A673 (cell line): Measurements from ENCODE around the gene GTF2F1. TPM values are rescaled to one million over a fixed set of nuclear protein-coding genes. Genes with fewer than 3 reads are reported as not detected.

Experiments used
- BruUV-seq: library from RNA; stranded (reverse); fragments of 400-500 nt; replicated peaks from 2 replicates; lab custom pipeline; 2021; lab: Mats Ljungman, UMichigan
- CTCF ChIA-PET: fragments of 300-600 bp; sonication (Branson Sonifier 250); formaldehyde crosslinking; loops from one replicate; lab custom pipeline; 2022; ENCODE audit warnings: antibody characterized with exemption; lab: Charles Lee
- POLR2A ChIA-PET: fragments of 300-600 bp; sonication (Branson Sonifier 250); formaldehyde crosslinking; loops from one replicate; lab custom pipeline; 2022; ENCODE audit warnings: antibody characterized with exemption; ENCODE audit not compliant: low non-redundant PET; lab: Charles Lee
- DNase-seq: peaks from one replicate; pipeline ENCODE4 v3.0.0-alpha.2; 2015; ENCODE audit warnings: low spot score
- H3K27ac ChIP-seq: fragments of 200-600 bp; sonication (generic); 2 replicates; pipeline ENCODE4 v1.5.1; 2016; ENCODE audit warnings: mixed run types, low read depth, mild to moderate bottlenecking, mixed read lengths, antibody characterized with exemption, low read length; ENCODE audit not compliant: poor library complexity, severe bottlenecking
- H3K27me3 ChIP-seq: fragments of 200-600 bp; sonication (generic); replicated peaks from 2 replicates; pipeline ENCODE4 v1.6.1; 2017; ENCODE audit warnings: mixed run types, low read depth, mild to moderate bottlenecking, mixed read lengths, antibody characterized with exemption, low read length; ENCODE audit not compliant: insufficient read depth, poor library complexity
- H3K36me3 ChIP-seq: fragments of 200-600 bp; sonication (generic); 2 replicates; pipeline ENCODE4 v1.6.1; 2016; ENCODE audit warnings: mixed run types, mild to moderate bottlenecking, mixed read lengths, antibody characterized with exemption, low read length; ENCODE audit not compliant: insufficient read depth, poor library complexity, severe bottlenecking
- H3K4me1 ChIP-seq: fragments of 200-600 bp; sonication (generic); 2 replicates; pipeline ENCODE4 v1.6.1; 2017; ENCODE audit warnings: mixed run types, mild to moderate bottlenecking, mixed read lengths, antibody characterized with exemption, low read length; ENCODE audit not compliant: insufficient read depth, poor library complexity, severe bottlenecking
- H3K4me3 ChIP-seq: fragments of 200-600 bp; sonication (generic); 2 replicates; pipeline ENCODE4 v1.5.1; 2016; ENCODE audit warnings: low read depth, mixed run types, mild to moderate bottlenecking, mixed read lengths, low read length; ENCODE audit not compliant: poor library complexity, severe bottlenecking
- H3K9me3 ChIP-seq: fragments of 200-600 bp; sonication (generic); 2 replicates; pipeline ENCODE4 v1.6.1; 2016; ENCODE audit warnings: mixed run types, low read depth, mild to moderate bottlenecking, mixed read lengths, antibody characterized with exemption, low read length; ENCODE audit not compliant: poor library complexity, severe bottlenecking
- EZH2 ChIP-seq: fragments of 200-600 bp; sonication (generic); IDR thresholded peaks from 2 replicates; pipeline ENCODE4 v1.6.1; 2017; ENCODE audit warnings: borderline replicate concordance, low read depth, mild to moderate bottlenecking, mixed read lengths, antibody characterized with exemption, low read length; ENCODE audit not compliant: poor library complexity, severe bottlenecking
- intact Hi-C: fragments of 100-400 bp; cut with micrococcal nuclease; formaldehyde crosslinking; loops from one replicate; pipeline ENCODE4 v1.10.0; 2022; ENCODE audit not compliant: unreplicated experiment
- total RNA-seq: library from RNA; stranded (reverse); gene quantifications from 2 replicates; pipeline ENCODE4 v1.2.3, GENCODE V29; 2021
- TF ChIP-seq, protein P1 (sequence below): fragments of 300-800, 200-600 bp; sonication (generic); conservative IDR thresholded peaks from 2 replicates; pipeline ENCODE4 v1.5.1; 2017; ENCODE audit warnings: low read depth, mild to moderate bottlenecking, antibody characterized with exemption, low read length, moderate library complexity, mixed read lengths

Gene GTF2F1
- total RNA-seq, 1 experiment from 2014 or later: 106 TPM

DNA sequence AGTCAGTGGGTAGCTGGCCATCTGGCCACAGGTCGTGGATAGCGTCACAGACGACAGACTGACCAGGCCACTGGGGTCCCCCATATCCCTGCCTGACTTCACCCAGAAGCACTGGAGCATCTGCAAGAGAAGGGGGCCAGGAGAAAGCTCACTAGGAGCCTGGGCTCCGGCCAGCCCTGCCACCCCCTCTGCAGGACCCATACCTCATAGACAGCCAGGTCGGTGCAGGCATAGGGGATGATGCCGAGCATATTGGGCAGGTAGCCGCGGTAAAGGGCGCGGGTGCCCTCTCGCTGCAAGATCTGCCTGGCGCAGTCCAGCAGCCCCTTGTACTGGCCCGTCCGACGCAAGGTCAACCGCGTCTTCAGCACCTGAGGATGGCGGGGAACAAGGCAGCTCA, 34.2 kb upstream of the GTF2F1 start:
- CTCF ChIA-PET: no interaction called here
- Histone ChIP-seq H3K27ac (no peak overlapping the region), H3K4me1 (peaks cover 13% of the 10 kb centered on the region), H3K9me3 (no peaks in the 10 kb centered on the region), H3K4me3 (no peak overlapping the region), H3K36me3 (peaks cover 8% of the 10 kb centered on the region), H3K27me3 (no peaks in the 10 kb centered on the region)
- POLR2A ChIA-PET: no interaction called here
- intact Hi-C loops: no loop called here
- DNase-seq: no peak
- TF ChIP-seq, protein P1, sequence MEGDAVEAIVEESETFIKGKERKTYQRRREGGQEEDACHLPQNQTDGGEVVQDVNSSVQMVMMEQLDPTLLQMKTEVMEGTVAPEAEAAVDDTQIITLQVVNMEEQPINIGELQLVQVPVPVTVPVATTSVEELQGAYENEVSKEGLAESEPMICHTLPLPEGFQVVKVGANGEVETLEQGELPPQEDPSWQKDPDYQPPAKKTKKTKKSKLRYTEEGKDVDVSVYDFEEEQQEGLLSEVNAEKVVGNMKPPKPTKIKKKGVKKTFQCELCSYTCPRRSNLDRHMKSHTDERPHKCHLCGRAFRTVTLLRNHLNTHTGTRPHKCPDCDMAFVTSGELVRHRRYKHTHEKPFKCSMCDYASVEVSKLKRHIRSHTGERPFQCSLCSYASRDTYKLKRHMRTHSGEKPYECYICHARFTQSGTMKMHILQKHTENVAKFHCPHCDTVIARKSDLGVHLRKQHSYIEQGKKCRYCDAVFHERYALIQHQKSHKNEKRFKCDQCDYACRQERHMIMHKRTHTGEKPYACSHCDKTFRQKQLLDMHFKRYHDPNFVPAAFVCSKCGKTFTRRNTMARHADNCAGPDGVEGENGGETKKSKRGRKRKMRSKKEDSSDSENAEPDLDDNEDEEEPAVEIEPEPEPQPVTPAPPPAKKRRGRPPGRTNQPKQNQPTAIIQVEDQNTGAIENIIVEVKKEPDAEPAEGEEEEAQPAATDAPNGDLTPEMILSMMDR: no peak
- no peak for TF ChIP-seq EZH2
- BruUV-seq: no TSS peak

GRCh38 chr19:6425732-6426620, 33.0 kb upstream of the GTF2F1 start:
- DNase-seq: no peak
- Histone ChIP-seq H3K4me1 (peaks cover 14% of the 10 kb centered on the region), H3K36me3 (peaks cover 19% of the 10 kb centered on the region), H3K9me3 (no peaks in the 10 kb centered on the region), H3K4me3 (no peak overlapping the region), H3K27me3 (no peaks in the 10 kb centered on the region), H3K27ac (peak overlapping the region; percentile 73)
- intact Hi-C loops: no loop called here
- TF ChIP-seq EZH2: no peak
- TF ChIP-seq, protein P1: peak; percentile 30; the same call in 1 of the 2 replicates
- CTCF ChIA-PET: no interaction called here
- no TSS peak for BruUV-seq
- POLR2A ChIA-PET: no interaction called here

GRCh38 chr19:6424939-6425731, 32.2 kb upstream of the GTF2F1 start:
- peaks cover 14% of the 10 kb centered on the region for H3K4me1 ChIP-seq
- no peaks in the 10 kb centered on the region for H3K9me3 ChIP-seq
- no peaks in the 10 kb centered on the region for H3K27me3 ChIP-seq
- no TSS peak for BruUV-seq
- H3K4me3 ChIP-seq: peak overlapping the region; percentile 99
- peak overlapping the region; percentile 86 for H3K27ac ChIP-seq
- POLR2A ChIA-PET: interaction anchor here (0.6 kb wide), 1 partner anchor 11 kb away, joined by 3 read pairs; no protein-coding TSS in a partner anchor
- TF ChIP-seq, protein P1: no peak
- DNase-seq: peak; percentile 100
- intact Hi-C loops: loop anchor here (5.0 kb wide), 1 partner anchor 53 kb away; the partner anchor contains the start of gene ALKBH7
- peaks cover 28% of the 10 kb centered on the region for H3K36me3 ChIP-seq
- CTCF ChIA-PET: interaction anchor here (0.6 kb wide), 1 partner anchor 92 kb away, joined by 3 read pairs; no protein-coding TSS in a partner anchor
